Muscle layer of colon (tissue), 2 donors: Measurements from ENCODE around the gene FAM124B.
"Not testable (repeated sequence)": the region's sequence is repeated elsewhere in the genome, so short reads cannot be mapped to it uniquely, and the experiment has no call there.

Experiments used
- H3K27ac ChIP-seq: one replicate; pipeline ENCODE4 v1.7.0; 2013; ENCODE audit warnings: low read depth, mild to moderate bottlenecking, low read length, moderate library complexity
- H3K27me3 ChIP-seq, 2 donors: one replicate each; pipeline ENCODE4 v1.7.0; 2013; ENCODE audit warnings: low read length in 2 of 2, mild to moderate bottlenecking in 2 of 2; ENCODE audit not compliant: insufficient read depth in 2 of 2, control insufficient read depth in 1 of 2
- H3K36me3 ChIP-seq: one replicate; pipeline ENCODE4 v1.7.0; 2013; ENCODE audit warnings: mild to moderate bottlenecking, low read length; ENCODE audit not compliant: insufficient read depth
- H3K4me1 ChIP-seq: one replicate; pipeline ENCODE4 v1.7.0; 2013; ENCODE audit warnings: mild to moderate bottlenecking, low read length; ENCODE audit not compliant: insufficient read depth
- H3K4me3 ChIP-seq, 2 donors: one replicate each; pipeline ENCODE4 v1.7.0; 2013; ENCODE audit warnings: low read length in 2 of 2, low read depth in 1 of 2, mild to moderate bottlenecking in 1 of 2, moderate library complexity in 1 of 2
- H3K9ac ChIP-seq: one replicate; pipeline ENCODE4 v1.7.0; 2013; ENCODE audit warnings: low read length
- H3K9me3 ChIP-seq: one replicate; pipeline ENCODE4 v1.7.0; 2013; ENCODE audit warnings: mild to moderate bottlenecking, low read length
- donor health status: abdominal sarcoma.
- donor health status: Adenocarcinoma of cecum.

FAM124B gene

DNA sequence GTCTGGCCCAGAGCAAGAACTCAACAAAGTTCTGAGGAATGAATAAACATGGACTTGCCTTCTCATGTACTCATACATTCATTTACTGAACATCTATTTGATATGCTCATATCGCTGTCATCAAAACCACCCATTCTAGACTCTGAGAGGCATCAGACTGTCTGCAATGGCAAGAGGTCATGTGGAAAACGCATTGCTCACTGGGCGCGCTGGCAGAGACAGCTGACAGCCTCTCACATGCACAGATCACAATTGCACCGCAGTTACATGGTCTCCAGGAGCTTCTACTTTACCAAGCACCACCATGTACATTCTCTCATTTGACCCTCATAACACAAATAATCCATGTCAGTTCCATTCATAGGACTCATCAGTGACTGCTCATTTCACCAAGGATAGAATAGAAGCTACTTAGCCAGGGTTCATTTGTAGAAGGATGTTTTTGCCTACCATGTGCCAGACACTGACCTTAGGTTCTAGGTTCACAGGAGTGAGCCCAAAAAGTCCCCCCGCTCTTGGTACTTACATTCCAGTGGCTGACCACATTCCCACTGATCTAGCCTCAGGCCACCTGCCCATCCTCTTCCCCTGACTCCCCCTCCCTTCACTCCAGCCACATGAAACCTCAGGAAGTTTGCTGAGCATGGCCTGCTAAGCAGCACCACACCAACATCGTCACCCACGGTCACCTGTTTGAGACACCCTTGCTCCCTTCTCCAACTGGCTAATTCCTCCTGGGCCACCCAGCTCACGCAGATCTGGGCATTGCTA lies 6.1 kb downstream of the FAM124B start:
- H3K4me1 ChIP-seq: no peaks in the 10 kb centered on the region
- H3K4me3 ChIP-seq: no peak overlapping the region
- no peak overlapping the region for H3K27ac ChIP-seq
- no peaks in the 10 kb centered on the region for H3K36me3 ChIP-seq
- H3K9me3 ChIP-seq: no peaks in the 10 kb centered on the region
- H3K27me3 ChIP-seq: no peaks in the 10 kb centered on the region
- no peak overlapping the region for H3K9ac ChIP-seq

GRCh38 chr2:224393157-224393872 lies 8.6 kb downstream of the FAM124B start:
- Histone ChIP-seq H3K36me3 (no peaks in the 10 kb centered on the region), H3K27ac (no peak overlapping the region), H3K4me3 (no peak overlapping the region)

DNA sequence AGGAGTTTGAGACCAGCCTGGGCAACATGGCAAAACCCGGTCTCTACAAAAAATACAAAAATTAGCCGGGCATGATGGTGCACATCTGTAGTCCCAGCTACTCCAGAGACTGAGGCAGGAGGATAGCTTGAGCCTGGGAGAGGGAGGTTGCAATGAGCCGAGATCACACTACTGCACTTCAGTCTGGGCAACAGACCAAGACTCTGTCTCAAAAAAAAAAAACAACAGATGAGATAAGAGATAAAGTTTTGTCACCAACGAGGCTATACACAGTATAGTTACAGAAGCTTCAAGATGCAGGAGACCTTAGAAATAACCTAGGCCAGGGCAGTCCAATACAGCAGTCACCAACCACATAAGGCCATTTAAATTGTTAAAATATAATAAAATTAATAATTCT lies 9.4 kb downstream of the FAM124B start:
- Histone ChIP-seq H3K27me3 (no peaks in the 10 kb centered on the region), H3K4me3 (no peak overlapping the region), H3K27ac (no peak overlapping the region), H3K9me3 (no peaks in the 10 kb centered on the region), H3K36me3 (no peaks in the 10 kb centered on the region), H3K9ac (no peak overlapping the region), H3K4me1 (no peaks in the 10 kb centered on the region)

More at GRCh38 chr2:224393157-224393872, 8.6 kb downstream of the FAM124B start:
- no peaks in the 10 kb centered on the region for H3K27me3 ChIP-seq
- no peaks in the 10 kb centered on the region for H3K9me3 ChIP-seq
- H3K4me1 ChIP-seq: no peaks in the 10 kb centered on the region
- no peak overlapping the region for H3K9ac ChIP-seq

GRCh38 chr2:224389317-224389716 lies 12.6 kb downstream of the FAM124B start:
- H3K9me3 ChIP-seq: no peaks in the 10 kb centered on the region
- H3K4me3 ChIP-seq: no peak overlapping the region
- no peak overlapping the region for H3K27ac ChIP-seq
- H3K4me1 ChIP-seq: no peaks in the 10 kb centered on the region
- H3K27me3 ChIP-seq: no peaks in the 10 kb centered on the region
- H3K36me3 ChIP-seq: no peaks in the 10 kb centered on the region
- no peak overlapping the region for H3K9ac ChIP-seq

DNA sequence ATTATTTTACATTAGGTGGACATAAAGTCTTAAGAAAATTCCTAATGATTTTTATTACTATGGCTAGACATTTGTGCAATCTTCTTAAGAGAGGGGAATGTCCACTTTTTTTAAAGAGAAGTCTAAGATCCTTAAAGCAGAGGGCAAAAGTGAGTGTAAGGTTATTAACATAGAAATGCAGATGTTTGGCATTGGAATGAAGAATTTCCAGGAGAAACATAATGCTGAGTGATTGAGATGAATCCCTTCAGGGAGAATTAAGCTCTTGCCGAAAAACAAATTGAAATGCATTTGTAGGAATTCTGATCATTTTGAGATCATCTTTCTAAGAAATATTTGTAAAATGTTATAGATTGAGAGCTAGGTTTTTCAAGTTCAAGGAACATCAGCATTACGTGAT lies 15.0 kb downstream of the FAM124B start:
- Histone ChIP-seq H3K27me3 (no peaks in the 10 kb centered on the region), H3K36me3 (no peaks in the 10 kb centered on the region), H3K4me1 (no peaks in the 10 kb centered on the region), H3K9ac (no peak overlapping the region), H3K4me3 (no peak overlapping the region), H3K9me3 (no peaks in the 10 kb centered on the region), H3K27ac (no peak overlapping the region)

DNA sequence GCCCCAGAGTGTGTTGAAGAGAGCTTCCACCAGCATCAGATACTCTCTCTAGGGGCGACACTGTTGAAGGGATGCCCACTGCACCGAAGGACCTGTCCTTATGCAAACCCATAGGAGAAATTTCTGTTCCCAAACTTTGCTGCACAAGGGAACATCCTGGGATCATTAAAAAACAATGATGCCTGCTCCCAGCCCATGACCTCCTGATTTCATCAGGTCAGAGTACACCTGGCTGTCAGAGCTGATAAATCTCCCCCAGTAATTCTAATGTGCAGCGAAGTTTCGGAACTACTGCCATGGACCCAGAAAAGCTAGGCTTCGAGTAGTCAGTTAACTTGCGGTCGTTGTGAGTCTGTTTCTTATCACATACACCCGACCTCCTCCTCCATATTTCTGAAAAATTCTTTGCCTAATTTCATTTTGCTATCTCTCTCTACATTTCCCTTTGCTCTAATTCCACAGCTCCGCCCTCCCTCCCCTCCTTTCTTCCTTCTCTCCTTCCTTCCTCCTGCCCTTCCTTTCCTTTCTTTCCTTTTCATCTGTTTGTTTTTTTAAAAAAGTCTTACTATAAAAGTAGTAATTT lies 18.8 kb downstream of the FAM124B start:
- no peak overlapping the region for H3K4me3 ChIP-seq
- H3K36me3 ChIP-seq: no peaks in the 10 kb centered on the region
- no peaks in the 10 kb centered on the region for H3K9me3 ChIP-seq
- no peak overlapping the region for H3K9ac ChIP-seq
- no peaks in the 10 kb centered on the region for H3K4me1 ChIP-seq
- no peak overlapping the region for H3K27ac ChIP-seq
- H3K27me3 ChIP-seq: no peaks in the 10 kb centered on the region

DNA sequence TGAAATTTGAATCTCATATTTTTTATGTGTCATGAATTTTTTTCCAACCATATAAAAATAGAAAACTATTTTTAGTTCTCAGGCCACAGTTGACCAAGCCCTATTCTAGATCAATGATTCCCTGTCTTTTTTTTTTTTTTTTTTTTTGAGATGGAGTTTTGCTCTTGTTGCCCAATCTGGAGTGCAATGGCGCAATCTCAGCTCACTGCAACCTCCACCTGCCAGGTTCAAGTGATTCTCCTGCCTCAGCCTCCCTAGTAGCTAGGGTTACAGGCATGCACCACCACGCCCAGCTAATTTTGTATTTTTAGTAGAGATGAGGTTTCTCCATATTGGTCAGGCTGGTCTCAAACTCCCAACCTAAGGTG lies 19.6 kb downstream of the FAM124B start:
- not testable (repeated sequence) for H3K36me3 ChIP-seq, H3K9ac ChIP-seq, H3K4me1 ChIP-seq, H3K9me3 ChIP-seq, H3K4me3 ChIP-seq, H3K27me3 ChIP-seq, H3K27ac ChIP-seq

DNA sequence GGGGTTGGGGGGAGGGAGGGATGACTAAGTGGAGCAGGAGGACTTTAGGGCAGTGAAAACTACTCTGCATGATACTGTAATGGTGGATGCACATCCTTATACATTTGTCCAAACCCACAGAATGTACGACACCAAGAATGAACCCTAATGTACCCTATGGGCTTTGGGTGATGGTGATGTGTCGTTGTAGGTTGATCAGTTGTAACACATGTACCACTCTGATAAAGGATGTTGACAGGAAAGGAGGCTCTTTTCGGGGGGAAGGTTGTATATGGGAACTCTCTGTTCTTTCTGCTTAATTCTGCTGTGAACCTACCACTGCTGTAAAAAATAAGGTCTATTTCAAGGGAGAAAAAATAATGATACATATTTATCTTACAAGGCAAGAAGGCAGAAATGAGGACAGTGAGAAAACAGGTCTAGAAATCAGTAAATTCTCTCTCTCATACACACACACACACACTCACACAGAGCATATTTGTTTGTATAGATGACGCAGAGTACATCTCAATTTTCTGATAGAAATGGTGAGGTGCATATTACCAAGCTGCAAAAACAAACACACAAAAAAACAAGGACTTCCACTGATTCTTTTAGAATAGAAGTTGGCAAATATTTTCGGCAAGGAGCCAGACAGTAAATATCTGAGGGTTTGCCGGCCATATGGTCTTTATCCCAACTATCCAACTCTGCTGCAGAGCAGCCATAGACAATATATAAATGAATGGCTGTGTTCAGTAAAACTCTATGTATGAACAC lies 20.2 kb downstream of the FAM124B start:
- H3K4me3 ChIP-seq: no peak overlapping the region
- no peaks in the 10 kb centered on the region for H3K4me1 ChIP-seq
- H3K27me3 ChIP-seq: no peaks in the 10 kb centered on the region
- no peaks in the 10 kb centered on the region for H3K36me3 ChIP-seq
- no peak overlapping the region for H3K27ac ChIP-seq
- H3K9ac ChIP-seq: no peak overlapping the region
- H3K9me3 ChIP-seq: no peaks in the 10 kb centered on the region

DNA sequence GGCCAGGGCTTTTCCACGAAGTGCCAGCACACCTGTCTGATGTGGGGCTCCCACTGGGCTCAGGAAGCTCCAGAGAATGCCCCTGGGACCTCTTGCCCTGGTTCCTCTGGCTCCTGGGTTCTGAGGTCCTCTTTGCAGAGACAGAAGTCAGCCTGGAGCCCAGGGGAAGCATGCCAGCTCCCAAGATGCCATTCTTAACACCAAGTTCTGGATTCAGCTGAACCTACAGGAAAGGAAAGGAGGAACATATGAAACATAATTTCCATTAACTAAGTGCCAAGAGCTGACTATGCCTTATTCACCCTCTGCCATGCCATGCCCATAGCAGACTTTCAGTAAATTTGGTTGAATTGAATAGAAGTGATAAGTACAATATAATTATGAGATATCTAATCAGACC lies 21.9 kb downstream of the FAM124B start:
- Histone ChIP-seq H3K27me3 (no peaks in the 10 kb centered on the region), H3K4me1 (no peaks in the 10 kb centered on the region), H3K9ac (no peak overlapping the region), H3K4me3 (no peak overlapping the region), H3K9me3 (no peaks in the 10 kb centered on the region), H3K27ac (no peak overlapping the region), H3K36me3 (no peaks in the 10 kb centered on the region)

- Histone ChIP-seq H3K27ac (no peak overlapping the region), H3K9ac (no peak overlapping the region), H3K27me3 (no peaks in the 10 kb centered on the region), H3K4me1 (no peaks in the 10 kb centered on the region), H3K36me3 (no peaks in the 10 kb centered on the region), H3K4me3 (no peak overlapping the region), H3K9me3 (no peaks in the 10 kb centered on the region)
Measured at GRCh38 chr2:224379172-224379571, 22.7 kb downstream of the FAM124B start.

GRCh38 chr2:224378701-224379097 lies 23.2 kb downstream of the FAM124B start:
- Histone ChIP-seq H3K9ac (no peak overlapping the region), H3K27ac (no peak overlapping the region), H3K27me3 (no peaks in the 10 kb centered on the region), H3K4me3 (no peak overlapping the region), H3K36me3 (no peaks in the 10 kb centered on the region), H3K9me3 (no peaks in the 10 kb centered on the region), H3K4me1 (no peaks in the 10 kb centered on the region)
